NOMO-1 treated with DMSO at 0.1 percent for 48 hours (cell line): ENCODE measurements around the gene TNFAIP8.

Experiments used
- DNase-seq: peaks from one replicate; lab custom pipeline; 2025; ENCODE audit not compliant: unreplicated experiment; lab: John Stamatoyannopoulos, UW

TNFAIP8 gene

DNA sequence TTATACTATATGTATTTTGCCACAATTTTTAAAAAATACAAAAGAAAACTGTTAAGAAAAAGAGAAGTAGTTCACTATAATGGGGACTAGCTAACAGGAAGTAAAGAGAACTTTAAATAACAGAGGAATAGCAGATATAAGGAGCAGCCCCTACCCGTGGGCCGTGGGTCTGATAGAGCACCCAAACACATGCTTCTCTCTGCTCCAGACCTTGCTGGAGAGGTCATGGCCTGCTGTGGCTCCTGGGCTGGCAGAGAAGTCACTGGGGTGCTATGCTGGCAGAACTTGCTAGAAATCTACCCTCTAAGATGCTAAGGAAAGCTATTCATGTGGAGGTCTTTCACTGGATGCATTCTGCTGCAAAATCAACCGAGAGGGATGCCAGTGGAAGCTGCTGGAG, 10.0 kb upstream of the TNFAIP8 start:
- DNase-seq: peak; percentile 12

DNA sequence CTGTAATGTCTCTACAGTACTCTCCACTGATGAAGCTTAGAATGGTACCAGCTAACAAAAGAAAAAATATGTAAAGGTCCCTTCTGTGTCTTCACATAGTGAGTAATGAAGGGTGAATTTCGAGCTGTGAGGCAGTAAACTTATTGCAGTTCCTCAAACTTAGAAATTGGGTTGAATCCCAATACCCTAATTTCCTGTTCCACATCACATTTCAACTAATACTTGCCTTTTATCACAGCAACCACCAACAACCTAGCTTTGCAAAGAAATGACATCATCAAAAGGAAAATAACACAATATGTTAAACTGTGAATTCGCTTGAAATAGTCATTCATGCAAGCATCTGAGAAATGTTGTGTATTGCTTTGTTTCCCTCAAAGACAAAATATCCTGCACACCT, 9.4 kb upstream of the TNFAIP8 start:
- DNase-seq: no peak

DNA sequence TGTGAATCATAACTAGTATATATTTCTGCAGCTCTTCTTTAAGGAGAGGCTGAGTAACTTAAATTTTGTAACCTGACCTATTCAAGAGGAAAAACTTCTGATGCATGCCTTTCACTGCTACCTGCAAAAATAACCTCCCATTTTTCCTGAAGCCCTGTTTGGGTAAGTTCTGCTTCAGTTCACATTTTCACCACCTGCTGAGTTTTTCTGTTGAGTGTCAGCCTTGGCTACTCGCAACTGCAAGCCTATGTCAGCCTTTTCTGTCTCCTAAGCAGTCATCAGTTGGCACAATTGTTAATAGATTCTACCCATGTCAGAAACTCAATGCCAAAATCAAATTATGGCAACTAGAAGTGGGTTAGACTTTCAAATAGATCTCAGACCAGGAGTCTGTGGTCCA, 8.2 kb upstream of the TNFAIP8 start:
- DNase-seq: no peak

DNA sequence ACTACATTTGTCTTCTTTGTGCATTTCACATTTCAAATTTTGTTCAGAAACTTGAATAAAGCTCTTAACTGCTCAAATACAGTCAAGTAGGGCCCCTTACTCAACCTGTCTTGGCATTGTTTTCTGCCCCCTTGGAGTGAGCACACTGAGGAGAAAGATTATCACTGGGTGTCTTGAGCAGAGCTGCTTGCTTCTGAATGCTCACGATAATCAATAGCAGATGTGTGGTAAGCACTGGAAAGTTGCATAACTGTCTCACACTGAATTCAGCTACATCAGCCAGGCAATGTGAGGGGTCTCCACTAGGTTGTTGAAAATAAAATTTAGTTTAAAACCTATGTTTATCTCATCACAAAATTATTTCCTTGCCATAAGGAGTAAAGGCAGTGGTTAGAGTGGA, 7.8 kb upstream of the TNFAIP8 start:
- no peak for DNase-seq

DNA sequence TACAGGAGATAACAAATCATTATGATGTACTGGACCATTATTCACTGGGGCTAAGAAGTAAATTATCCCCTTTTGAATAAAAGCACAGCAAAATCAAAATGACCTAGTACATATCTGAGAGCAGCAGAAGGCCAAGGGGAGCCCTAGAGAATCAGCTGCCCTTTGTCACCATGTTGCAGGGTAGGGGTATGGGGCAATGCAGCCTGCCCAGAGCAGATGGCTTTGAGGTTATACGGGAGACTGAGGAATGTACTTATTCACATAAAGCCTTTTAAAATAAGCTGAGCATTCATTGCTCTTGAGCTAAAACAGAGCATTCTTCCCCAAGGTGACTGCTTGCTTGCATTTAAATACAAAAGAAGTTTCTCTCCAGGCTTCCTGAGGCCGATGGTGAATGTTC, 2.6 kb upstream of the TNFAIP8 start:
- DNase-seq: no peak

DNA sequence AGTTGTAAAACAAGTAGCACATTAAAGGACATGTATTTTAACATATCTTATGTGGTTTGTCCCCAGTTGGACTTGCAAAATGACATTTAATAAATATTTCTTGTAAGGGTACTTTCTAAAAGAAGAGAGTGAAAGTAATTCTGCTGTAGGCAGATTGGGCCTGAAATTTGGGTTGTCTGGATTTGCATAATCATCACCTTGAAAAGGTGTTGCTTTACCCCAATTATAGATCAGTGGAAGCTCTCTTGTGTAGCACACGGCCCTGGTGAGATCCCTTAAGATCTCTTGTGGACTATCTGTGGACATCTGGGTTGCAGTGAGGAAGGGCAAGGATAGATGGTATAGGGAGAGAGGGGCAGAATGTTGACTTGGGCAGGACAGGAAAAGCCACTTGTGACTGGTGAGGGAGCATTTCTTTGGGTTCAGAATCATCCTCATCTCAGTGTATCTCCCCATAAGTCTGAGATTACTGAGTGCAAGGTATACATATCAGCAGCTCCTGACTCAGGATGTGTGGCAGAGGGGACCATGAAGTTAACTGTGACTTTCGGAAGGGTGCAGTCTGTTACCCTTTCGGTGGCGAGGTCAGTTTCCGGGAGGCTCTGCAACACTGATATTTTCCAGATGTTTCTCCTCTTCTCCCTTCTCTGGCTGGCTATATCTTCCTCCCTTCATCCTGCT, 2.0 kb upstream of the TNFAIP8 start:
- no peak for DNase-seq

DNA sequence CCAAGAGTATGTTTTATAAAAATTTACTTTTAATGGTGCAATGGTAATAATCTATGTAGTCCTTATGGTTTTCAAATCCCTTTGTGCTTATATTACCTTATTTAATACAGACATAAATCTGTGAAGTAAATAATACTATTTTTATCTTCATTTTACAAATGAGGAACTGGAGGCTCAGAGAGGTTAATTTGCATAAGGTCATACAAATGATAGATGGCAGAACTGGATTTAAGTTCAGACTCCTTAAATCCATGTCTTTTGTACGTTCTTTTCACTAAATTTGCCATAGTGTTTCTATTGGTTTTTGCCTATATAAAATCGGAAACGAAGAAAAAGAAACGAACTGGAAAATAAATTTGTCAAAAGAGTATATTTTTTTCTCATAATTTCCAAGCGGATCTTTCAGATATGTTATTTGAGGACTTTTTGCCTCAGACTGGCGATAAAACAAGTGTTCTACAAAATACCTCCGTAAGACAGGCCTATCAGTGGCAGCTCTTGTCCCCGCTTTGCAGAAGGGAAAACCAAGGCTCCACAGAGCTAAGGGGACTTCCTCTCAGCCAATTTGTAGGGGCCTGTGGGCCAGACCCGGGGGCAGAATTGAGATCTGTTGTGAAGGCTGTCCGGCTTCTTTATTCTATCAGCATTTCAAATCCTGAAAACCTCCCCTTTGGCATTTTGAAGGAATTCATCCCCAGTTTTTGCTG, 1.1 kb upstream of the TNFAIP8 start:
- DNase-seq: peak; percentile 44

DNA sequence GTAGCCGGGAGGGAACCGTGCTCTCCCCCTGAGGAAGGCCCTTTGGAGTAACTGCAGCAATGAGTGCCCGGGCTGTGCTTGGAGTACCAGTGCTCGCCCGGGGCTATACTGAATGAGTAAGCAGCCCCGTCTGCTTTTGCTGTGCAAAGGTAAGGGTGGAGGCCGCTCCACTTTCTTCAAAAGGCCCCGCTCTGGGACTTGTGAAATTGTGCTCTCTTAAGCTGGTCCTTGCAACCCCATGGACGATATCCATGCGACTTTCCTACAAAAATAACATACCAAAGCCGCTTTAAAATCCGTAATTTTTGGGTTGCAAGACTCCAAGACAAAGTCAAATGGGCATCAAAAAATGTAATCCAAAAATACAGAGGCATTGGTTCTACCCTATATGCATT, 578 bp upstream of the TNFAIP8 start:
- DNase-seq: no peak

DNA sequence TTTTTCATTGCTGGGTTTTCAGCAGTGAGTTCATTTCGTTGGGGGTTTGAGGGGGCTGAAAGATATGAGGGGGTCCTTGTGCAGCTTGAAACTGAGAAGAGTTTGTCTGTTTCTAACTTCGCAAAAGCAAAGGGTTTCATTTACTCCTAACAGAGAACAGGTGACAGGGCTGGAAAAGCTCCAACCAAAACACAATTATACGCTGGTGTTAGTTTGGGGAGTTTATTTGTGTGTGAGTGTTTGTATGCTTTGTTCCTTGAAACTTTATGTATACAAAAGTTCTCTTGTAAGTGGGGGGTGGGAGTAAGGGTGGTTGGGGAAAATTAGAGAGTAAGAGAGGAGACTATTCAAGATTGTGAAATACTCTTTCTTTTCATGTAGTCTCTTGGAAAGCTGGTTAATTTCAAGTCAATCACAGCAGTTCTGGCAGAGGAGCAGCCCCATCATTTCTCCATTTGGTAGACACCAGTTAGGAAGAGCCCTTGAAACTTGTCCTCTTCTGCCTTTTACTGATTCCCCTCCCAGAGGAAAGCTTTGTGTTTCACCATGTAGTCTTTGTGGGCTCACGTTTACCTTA, 881 bp downstream of the TNFAIP8 start:
- peak; percentile 35 for DNase-seq

DNA sequence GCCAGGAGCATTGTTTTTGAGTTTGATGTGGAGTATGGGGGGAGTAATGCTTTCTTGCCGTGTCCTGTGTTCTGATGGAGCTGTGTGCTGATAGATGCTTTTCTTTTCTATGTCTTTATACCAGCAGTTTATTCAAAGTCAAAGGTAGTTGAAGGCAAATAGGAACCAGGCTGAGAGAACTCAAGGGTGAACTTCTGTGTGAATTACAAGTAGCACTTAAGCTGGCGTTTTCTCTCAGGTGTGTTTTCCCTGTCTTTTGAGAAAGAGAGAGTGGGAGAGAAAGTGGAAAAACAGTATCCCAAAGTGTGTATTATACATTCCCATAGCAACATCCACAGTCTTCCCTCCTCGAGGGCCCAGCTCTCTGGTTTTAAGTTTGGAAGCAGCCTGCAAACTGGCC, 1.5 kb downstream of the TNFAIP8 start:
- DNase-seq: no peak

DNA sequence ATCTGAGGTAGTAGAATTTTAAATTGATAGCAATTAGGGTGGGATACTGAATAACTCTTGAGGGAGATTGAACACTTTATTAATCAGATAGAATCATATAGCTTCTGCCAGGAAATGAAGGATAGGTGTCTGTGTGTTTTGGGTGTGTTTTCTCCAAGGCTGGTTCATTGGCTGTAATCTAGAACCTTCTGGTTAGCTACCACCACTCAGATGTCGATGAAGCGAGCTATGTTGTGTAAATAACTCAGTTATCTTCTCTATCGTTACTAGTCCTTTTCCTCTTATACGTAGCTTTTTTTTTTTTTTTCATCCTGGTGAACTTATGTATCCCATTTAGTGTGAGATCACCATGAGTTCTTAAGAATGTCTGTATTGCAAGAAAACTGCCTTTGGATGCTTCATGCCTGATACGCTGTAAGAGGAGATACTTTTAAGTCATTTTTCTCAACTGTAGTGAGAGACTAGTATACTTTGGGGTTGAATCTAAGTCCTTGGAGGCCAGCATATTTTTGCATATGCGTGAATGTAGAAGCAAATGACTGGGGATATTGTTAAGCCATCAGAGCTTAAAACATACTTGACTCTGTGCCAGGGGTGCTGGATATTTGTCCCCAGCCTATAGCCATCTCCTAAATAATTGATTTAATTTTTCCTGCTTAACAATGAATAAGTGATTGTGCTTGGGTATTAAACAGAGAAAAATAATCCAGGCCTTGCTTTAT, 2.1 kb downstream of the TNFAIP8 start:
- no peak for DNase-seq

DNA sequence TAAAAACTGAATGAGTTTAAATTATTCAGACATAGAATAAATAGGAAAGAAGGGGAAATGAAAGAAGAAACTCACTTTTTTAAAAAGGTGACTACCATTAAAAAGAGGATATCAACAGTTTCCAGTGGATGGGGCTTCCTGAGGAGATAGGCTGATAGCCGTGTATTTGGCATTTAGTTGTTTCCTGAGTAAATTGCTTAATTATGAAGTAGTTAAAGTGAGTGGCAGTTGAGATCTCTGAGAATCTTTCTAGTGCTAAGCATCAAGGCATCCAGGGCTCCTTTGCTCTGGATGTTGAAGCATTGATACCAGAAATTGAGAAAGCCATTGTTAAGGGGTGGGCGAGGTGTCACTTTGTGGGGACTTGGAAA, 2.7 kb downstream of the TNFAIP8 start:
- DNase-seq: peak; percentile 70

DNA sequence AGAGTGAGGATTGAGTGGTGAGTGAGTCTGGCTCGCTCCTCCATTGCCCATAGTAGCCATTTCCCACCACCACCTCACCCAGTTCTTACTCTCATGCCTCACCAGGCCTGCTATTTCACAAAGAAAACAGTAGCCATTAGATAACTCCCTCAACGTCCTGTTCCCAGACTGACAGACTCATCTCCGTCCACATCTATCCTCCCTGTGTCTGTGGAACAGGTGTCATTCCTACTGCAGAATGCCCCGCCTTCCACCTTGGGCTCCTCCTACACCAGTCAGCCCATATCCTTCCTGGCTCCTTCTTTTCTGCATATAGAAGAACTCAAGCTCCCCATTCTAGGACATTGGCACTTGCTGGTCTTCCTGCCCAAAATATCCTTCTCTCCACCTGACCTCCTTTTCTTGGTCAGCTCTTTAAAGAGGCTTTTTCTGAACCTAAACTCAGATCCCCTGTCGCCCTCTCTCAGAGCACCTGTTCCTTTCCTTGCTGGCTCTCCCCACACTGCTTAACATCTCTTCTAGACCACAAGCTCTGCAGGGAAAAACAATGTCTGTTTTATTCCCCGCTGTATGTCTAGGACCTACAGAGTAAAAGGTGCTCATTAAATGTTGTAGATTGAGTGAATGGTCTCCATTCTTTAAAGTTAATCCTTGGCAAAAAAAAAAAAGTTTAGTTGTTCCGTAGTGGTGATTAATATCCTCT, 3.2 kb downstream of the TNFAIP8 start:
- no peak for DNase-seq

DNA sequence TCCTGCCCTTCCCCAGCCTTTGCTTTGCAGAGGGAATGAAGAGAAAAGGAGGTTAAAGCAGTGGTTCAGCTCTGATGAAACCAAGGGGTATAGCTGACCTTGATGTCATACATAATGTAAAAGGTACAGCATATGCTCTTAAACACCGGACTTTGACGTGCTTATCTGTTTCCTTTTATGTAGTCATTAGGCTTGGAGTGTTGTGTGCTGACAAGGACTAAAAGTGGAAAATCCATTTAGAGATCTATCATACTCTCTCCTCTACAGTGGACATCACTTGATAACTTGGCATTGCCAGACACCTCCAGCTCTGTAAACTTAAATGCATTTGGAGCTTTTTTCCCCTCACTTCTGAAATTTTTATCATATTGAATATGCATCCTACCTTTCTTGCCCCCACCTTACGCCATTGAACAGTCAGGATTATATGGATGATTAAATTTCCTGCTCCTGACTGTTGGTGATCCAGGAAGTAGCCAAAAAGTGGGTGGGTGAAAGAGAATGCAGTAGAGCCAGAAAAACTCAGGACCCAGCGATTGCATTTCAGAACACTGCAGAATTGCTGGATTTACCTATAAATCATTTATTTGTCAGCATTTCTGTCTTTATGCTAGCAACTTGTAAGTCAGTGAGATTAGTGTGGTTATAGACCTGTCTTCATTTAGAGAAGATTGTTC, 4.1 kb downstream of the TNFAIP8 start:
- no peak for DNase-seq

DNA sequence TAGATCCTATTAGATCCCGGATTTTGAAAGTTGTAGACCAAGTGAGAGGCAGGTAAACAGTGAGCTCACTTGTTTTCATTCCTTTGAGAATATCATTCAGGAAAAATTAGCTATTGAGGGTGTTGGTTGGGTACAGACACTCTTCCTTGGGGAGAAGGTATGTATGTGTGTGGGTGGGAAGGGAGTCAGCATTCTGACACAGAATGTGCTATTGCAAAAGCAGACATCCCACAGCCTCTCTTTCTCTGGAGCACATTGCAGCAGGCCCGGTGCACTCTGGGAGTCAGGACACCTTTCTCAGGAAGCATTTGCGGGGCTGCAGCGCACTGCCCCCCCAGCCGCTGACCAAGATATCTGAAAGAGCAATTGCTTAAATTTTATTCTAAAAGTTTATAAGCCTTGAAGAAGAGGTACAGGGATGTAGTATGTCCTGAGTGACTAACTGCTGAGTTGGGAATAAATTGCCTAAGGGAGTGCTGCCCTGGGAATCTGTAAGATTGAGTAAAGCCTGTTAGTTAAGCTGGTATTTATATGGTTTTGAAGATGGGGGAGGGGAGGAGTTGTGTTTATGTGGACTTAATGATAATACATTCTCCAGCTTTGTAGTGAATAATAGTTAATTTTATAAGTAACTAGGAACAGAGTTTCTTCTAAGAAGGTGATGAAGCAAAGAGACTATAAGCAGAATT, 5.2 kb downstream of the TNFAIP8 start:
- DNase-seq: no peak

DNA sequence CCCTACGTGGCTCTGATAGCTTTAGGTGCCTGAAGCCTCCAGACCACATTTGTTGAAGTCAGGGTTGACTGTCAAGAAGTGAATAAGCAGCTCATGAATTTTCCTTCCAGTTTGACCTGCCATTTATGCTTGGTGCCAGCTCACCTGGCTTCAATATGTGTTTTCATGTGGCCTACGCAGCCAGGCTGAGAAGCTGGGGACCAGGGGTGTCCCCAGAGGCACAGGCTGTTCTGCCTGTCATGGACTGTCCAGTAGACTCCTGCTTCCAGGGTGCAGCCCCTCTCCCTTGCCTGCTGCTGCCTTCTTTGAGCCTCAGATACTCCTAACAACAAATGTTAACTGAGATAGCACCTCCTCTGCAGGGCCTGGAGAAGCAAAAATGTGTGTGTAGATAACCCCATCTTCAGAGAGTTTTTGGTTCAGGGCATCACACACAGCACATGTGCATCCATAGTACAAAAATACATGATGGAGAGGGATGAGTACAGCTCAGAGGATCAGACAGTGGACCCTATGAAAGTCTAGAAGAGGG, 5.8 kb downstream of the TNFAIP8 start:
- DNase-seq: no peak

DNA sequence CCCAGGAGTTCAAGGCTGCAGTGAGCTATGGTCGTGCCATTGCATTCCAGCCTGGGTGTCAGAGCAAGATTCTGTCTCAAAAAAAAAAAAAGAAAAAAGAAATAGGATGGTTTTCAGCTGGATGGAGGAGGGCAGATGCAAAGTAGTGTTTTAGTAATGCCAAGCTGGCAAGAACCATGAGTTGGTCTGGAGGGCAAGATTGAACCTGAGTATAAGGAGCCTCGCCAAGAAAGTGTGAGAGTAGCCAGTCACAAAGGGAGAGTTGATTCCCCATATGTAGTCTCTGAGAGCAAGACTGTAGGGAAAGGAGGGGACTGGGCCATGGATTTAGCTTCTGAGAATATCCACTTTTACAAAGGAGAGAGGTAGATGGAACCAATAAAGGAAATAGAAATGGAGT, 6.9 kb downstream of the TNFAIP8 start:
- DNase-seq: no peak

DNA sequence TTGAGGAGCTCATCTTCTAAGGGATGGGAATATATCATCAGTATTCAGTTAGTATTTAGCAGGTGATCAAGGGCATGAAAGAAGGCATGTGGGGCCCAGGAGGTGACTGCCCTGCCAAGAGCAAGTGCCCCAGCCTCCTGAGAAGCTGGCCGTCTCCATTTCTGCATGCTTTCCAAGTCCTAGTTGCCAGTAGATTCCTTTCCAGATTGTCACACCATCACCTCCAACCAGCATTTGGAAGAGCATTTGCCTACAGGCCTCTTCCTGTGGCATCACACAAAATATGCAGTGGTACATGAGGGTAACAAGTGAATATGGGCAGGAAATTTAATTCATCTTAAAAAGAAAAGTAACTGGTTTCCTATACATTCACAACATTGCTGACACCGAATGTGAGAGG, 7.5 kb downstream of the TNFAIP8 start:
- no peak for DNase-seq

DNA sequence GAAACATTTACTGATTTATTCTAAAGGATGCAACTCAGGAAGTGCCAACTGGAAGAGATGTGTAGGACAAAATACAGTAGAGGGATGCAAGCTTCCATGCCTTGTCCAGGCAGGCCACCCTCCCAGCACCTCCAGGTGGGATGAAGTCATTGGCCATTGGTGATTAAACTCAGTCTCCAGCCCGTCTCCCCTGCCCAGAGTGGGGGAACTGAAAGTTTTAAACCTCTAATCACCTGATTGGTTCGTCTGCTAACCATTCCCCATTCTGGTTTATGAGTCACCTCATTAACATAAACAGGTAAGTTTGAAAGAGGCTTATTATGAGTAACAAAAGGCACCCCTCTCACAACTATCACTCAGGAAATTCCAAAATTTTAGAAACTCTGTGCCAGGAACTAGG, 8.1 kb downstream of the TNFAIP8 start:
- DNase-seq: no peak
